Keratinocyte (primary cell): ENCODE results near the gene KSR1. TPM values are rescaled to one million over a fixed set of nuclear protein-coding genes. Genes with fewer than 3 reads are reported as not detected.

ENCODE experiments used
- DNase-seq: peaks from one replicate; pipeline ENCODE4 v3.0.0-alpha.2; 2011; ENCODE audit warnings: low read depth, missing footprints, low spot score
- FAIRE-seq: peaks from 2 replicates; lab custom pipeline; 2011; peaks lifted over from hg19 to GRCh38; lab: Jason Lieb, UNC
- H2AFZ ChIP-seq: 2 replicates; pipeline ENCODE4 v1.6.0; 2012; ENCODE audit warnings: low read length, control low read depth, inconsistent platforms; ENCODE audit not compliant: control insufficient read depth
- H3K27ac ChIP-seq: 2 replicates; pipeline ENCODE4 v1.5.1; 2011; ENCODE audit warnings: low read length; ENCODE audit not compliant: control insufficient read depth, insufficient read depth
- H3K27me3 ChIP-seq: 3 replicates; pipeline ENCODE4 v1.6.0; 2011; ENCODE audit warnings: low read length; ENCODE audit not compliant: control insufficient read depth, insufficient read depth; ENCODE audit errors: extremely low read depth
- H3K36me3 ChIP-seq, 2 experiments: 2 replicates in 1 of 2; 3 replicates in 1 of 2; pipeline ENCODE4 v1.5.1; 2011; ENCODE audit warnings: low read length in 2 of 2, mild to moderate bottlenecking in 1 of 2; ENCODE audit not compliant: control insufficient read depth in 2 of 2, insufficient read depth in 2 of 2; ENCODE audit errors: extremely low read depth in 1 of 2
- H3K4me1 ChIP-seq: 3 replicates; pipeline ENCODE4 v1.5.1; 2011; ENCODE audit warnings: low read length; ENCODE audit not compliant: control insufficient read depth, insufficient read depth; ENCODE audit errors: extremely low read depth
- H3K4me2 ChIP-seq: 3 replicates; pipeline ENCODE4 v1.6.0; 2011; ENCODE audit warnings: low read depth, low read length; ENCODE audit not compliant: control insufficient read depth, insufficient read depth; ENCODE audit errors: extremely low read depth
- H3K4me3 ChIP-seq, 3 experiments: fragments of 200-600 bp in 1 of 3; sonication (generic) in 1 of 3; 2 replicates in 2 of 3; 3 replicates in 1 of 3; pipeline ENCODE4 v1.5.1; 2011 to 2016; ENCODE audit warnings: low read length in 3 of 3, mild to moderate bottlenecking in 3 of 3, control low read depth in 2 of 3, inconsistent platforms in 1 of 3, low read depth in 1 of 3, mixed read lengths in 1 of 3, mixed run types in 1 of 3, moderate library complexity in 1 of 3; ENCODE audit not compliant: control insufficient read depth in 2 of 3, insufficient read depth in 2 of 3; ENCODE audit errors: extremely low read depth in 1 of 3
- H3K79me2 ChIP-seq: 2 replicates; pipeline ENCODE4 v1.6.0; 2012; ENCODE audit warnings: low read length; ENCODE audit not compliant: control insufficient read depth, insufficient read depth
- H3K9ac ChIP-seq: 3 replicates; pipeline ENCODE4 v1.6.0; 2011; ENCODE audit warnings: low read length; ENCODE audit not compliant: control insufficient read depth, insufficient read depth; ENCODE audit errors: extremely low read depth
- H3K9me1 ChIP-seq: 3 replicates; pipeline ENCODE4 v1.6.0; 2011; ENCODE audit warnings: low read length; ENCODE audit not compliant: control insufficient read depth, insufficient read depth; ENCODE audit errors: extremely low read depth
- H3K9me3 ChIP-seq: 2 replicates; pipeline ENCODE4 v1.5.1; 2012; ENCODE audit warnings: low read depth, low read length; ENCODE audit not compliant: control insufficient read depth
- H4K20me1 ChIP-seq: 3 replicates; pipeline ENCODE4 v1.6.0; 2011; ENCODE audit warnings: low read length; ENCODE audit not compliant: control insufficient read depth, insufficient read depth; ENCODE audit errors: extremely low read depth
- EZH2 ChIP-seq: IDR thresholded peaks from one replicate; pipeline ENCODE4 v1.6.1; 2012; ENCODE audit warnings: inconsistent platforms, mild to moderate bottlenecking, low read length, moderate library complexity
- dilution Hi-C: fragments of 300-500 bp; cut with MboI; formaldehyde crosslinking; loops from one replicate; pipeline ENCODE4 v1.7.0; 2020; ENCODE audit warnings: low sequenced_read_pairs; ENCODE audit not compliant: extremely low pct_ligation_motif_present
- polyA plus RNA-seq, 5 experiments: library from polyadenylated mRNA; depleted of rRNA in 3 of 5; stranded (reverse) in 3 of 5; stranded (forward) in 1 of 5; unstranded in 1 of 5; fragments of >200 nt; gene quantifications; 1 replicate in 1 of 5; 2 replicates in 3 of 5; 3 replicates in 1 of 5; pipeline versions ENCODE4 v1.2.1 to v1.2.3, GENCODE V29; 2011 to 2012; ENCODE audit warnings: missing spikeins in 2 of 5, low read depth in 1 of 5, low replicate concordance in 1 of 5
- TF ChIP-seq, protein P1 (sequence below), 3 experiments: IDR thresholded peaks in 1 of 3; conservative IDR thresholded peaks in 1 of 3; optimal IDR thresholded peaks in 1 of 3; 2 replicates in 2 of 3; 3 replicates in 1 of 3; pipeline versions ENCODE3 to v1.5.1; 2011; ENCODE audit warnings: low read length in 3 of 3, mild to moderate bottlenecking in 3 of 3, moderate library complexity in 2 of 3, control low read depth in 1 of 3, inconsistent platforms in 1 of 3; ENCODE audit not compliant: insufficient read depth in 2 of 3; ENCODE audit errors: extremely low read depth in 1 of 3

The KSR1 gene
- polyA plus RNA-seq, 1 donor (not counting 4 experiments of a cell fraction or from before 2014, with no cell fraction given): 1.3 TPM

GRCh38 chr17:27666831-27667560 is 210.7 kb downstream of the KSR1 start:
- Histone ChIP-seq H3K79me2 (no peaks in the 10 kb centered on the region), H3K4me3 (no peak overlapping the region), H4K20me1 (no peaks in the 10 kb centered on the region), H3K36me3 (no peaks in the 10 kb centered on the region), H3K4me1 (no peaks in the 10 kb centered on the region), H3K9me3 (no peaks in the 10 kb centered on the region), H3K9me1 (no peaks in the 10 kb centered on the region), H3K27ac (no peak overlapping the region), H2AFZ (no peak overlapping the region), H3K27me3 (no peaks in the 10 kb centered on the region), H3K9ac (no peak overlapping the region), H3K4me2 (no peak overlapping the region)
- DNase-seq (no peak), FAIRE-seq (no peak)
- TF ChIP-seq, protein P1, sequence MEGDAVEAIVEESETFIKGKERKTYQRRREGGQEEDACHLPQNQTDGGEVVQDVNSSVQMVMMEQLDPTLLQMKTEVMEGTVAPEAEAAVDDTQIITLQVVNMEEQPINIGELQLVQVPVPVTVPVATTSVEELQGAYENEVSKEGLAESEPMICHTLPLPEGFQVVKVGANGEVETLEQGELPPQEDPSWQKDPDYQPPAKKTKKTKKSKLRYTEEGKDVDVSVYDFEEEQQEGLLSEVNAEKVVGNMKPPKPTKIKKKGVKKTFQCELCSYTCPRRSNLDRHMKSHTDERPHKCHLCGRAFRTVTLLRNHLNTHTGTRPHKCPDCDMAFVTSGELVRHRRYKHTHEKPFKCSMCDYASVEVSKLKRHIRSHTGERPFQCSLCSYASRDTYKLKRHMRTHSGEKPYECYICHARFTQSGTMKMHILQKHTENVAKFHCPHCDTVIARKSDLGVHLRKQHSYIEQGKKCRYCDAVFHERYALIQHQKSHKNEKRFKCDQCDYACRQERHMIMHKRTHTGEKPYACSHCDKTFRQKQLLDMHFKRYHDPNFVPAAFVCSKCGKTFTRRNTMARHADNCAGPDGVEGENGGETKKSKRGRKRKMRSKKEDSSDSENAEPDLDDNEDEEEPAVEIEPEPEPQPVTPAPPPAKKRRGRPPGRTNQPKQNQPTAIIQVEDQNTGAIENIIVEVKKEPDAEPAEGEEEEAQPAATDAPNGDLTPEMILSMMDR (optimal IDR thresholded peaks at IDR 0.05 in 1 of 3, IDR thresholded peaks at IDR 0.05 in 1 of 3, conservative IDR thresholded peaks at IDR 0.05 in 1 of 3; ENCODE audit: extremely low read depth in 1 of 3, insufficient read depth in 2 of 3, low read length in 3 of 3): no peak
- TF ChIP-seq EZH2: no peak
- dilution Hi-C loops: no loop called here

DNA sequence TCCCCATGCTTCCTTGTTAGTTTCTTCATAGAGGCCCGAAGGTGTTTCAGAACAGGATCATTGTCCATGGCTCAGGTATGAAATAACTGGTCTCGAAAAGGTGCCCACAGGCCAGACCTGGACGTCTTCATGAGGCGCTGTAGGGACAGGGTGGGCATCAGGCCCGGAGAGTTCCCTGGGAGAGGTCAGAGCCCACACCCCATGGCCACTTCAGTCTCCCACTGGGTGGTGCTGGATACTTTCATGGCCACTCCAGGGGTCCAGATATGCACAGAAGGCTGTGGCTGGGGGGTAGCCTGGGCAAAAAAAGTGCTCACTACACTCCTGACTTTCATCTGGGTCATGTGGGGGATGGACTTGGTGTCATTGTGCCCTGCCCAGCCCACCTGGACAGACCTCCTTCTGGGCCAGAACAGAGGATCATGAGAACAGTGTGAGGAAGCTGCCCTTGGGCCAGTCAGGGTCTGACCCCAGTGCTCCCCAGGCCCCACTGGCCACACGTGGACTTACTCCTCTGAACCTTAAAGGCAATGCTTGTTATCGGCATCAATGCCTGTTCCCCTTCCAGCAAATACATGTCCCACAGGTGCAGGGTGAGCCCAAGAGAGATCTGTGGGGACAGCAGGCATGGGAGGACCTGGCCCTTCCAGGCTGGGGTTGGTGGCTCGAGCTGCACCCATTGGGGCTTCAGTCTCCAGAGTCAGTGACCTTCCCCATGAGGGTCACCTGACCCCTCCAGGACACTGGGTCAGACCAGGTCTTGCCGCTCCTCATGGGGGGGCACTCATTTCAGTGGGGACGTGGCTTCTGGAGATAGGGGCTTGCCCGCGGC is 211.6 kb downstream of the KSR1 start:
- H3K4me3 ChIP-seq: no peak overlapping the region
- H3K9ac ChIP-seq: no peak overlapping the region
- dilution Hi-C loops: no loop called here
- H4K20me1 ChIP-seq: no peaks in the 10 kb centered on the region
- no peaks in the 10 kb centered on the region for H3K36me3 ChIP-seq
- no peak overlapping the region for H2AFZ ChIP-seq
- no peak overlapping the region for H3K27ac ChIP-seq
- no peaks in the 10 kb centered on the region for H3K9me3 ChIP-seq
- DNase-seq (no peak), FAIRE-seq (no peak)
- H3K4me2 ChIP-seq: no peak overlapping the region
- TF ChIP-seq, protein P1 (optimal IDR thresholded peaks at IDR 0.05 in 1 of 3, IDR thresholded peaks at IDR 0.05 in 1 of 3, conservative IDR thresholded peaks at IDR 0.05 in 1 of 3; ENCODE audit: extremely low read depth in 1 of 3, insufficient read depth in 2 of 3, low read length in 3 of 3): no peak
- TF ChIP-seq EZH2: no peak
- no peaks in the 10 kb centered on the region for H3K79me2 ChIP-seq
- H3K4me1 ChIP-seq: no peaks in the 10 kb centered on the region
- no peaks in the 10 kb centered on the region for H3K27me3 ChIP-seq
- no peaks in the 10 kb centered on the region for H3K9me1 ChIP-seq
